HG03039 (cell line): ENCODE results near the gene BRF1.
A peak's percentile ranks its signal among the peaks of the same experiment; 100 is the strongest.

Experiments used
- ATAC-seq: cut with Tn5 transposase; IDR thresholded peaks from one replicate; pipeline ENCODE4 v1.9.1; 2021; ENCODE audit warnings: mild to moderate bottlenecking, moderate library complexity; ENCODE audit not compliant: unreplicated experiment

Gene BRF1

DNA sequence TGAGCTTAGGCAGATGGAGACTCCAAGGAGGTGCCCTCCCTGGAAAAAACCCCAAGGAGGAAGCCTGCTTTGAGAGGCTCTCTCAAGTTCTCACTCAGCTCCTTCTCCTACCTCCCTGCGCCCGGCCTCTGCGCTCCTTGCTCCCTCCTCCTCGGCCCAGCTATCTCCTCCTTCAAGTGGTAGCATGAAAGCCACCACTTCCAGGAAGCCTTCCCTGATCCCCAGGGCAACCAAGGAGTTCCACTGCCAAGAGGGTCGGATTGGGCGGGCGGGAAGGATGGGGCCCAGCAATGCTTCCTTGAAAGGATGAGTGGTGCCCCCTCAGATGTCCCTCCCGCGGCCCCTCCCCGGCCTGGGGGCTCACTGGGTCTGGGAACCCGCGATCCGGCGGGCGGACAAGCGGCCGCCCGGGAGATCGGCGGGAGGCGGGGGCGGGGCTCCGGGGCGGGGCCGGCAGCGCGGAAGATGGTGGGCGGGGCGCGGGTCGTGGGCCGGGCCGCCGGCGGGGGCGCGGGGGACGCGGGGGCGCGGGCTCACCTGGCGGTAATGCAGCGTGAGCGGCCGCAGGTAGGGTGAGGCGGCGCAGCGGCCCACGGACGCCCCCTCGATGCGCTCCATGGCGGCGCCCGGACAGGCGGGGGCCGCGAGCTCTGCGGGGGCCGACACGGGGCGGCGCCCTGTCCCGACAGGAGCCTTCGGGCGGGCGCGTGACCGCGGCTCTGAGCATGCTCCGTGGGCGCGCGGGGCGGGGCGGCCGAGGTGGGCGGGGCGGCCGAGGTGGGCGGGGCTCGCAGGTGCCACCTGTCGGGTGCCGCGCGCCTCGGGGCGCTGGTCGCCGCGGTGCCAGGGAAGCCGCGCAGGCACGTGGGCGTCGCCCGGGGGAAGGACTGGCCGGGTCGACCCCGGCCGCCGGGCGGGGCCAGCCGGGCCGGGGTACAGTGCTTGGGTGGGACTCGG, 119.9 kb downstream of the BRF1 start, which contains the start of gene NUDT14:
TSS of gene NUDT14 (minus strand) at position 721 of the 957 bp plus-strand sequence. CDS start at position 618, 103 bp downstream.
- peak; percentile 48 for ATAC-seq

DNA sequence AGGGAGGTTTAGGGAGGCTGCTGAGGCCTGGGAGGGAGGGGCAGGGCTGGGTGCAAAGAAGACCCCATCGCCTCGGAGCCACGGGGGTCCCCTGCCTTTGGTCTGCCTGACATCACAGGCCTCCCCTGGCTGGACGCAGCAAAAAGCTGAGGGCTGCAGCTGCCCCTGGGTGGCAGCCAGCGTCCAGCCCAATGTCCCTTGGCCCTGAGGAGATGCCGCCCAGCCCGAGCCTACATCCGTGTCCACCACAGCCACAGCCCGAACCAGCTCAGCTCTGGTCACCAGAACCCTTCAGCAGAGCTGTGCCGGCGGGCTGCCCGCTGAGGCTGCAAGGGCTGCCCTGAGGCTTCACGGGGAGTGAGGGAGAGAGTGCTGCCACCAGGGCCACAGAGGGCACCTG, 121.6 kb downstream of the BRF1 start:
- ATAC-seq: no peak

GRCh38 chr14:105178868-105179140, 122.0 kb downstream of the BRF1 start:
- no peak for ATAC-seq

- no peak for ATAC-seq
Observed at GRCh38 chr14:105178069-105178867, 122.5 kb downstream of the BRF1 start.

DNA sequence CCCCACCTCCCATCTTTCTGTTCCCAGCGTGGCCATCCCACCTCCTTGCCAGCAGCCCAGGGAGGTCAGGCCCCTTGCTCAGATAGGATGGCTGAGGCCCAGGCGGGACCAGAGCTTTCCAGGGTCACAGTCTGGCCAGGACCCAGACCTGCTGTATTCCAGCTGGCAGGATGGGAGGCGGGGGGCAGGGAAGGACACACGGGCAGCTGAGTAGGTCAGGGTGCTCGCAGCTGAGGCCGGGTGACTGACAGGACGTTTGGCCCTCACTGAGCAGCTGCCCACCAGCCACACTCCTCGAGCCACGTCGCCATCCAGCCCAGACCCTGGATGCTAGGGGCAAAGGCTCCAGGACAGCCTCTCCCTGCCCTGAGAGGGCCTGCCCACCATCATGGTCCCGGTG, 123.7 kb downstream of the BRF1 start:
- no peak for ATAC-seq

- no peak for ATAC-seq
Observed at GRCh38 chr14:105176513-105176912, 124.3 kb downstream of the BRF1 start.

- ATAC-seq: no peak
Observed at GRCh38 chr14:105173901-105174894, 126.6 kb downstream of the BRF1 start.

- ATAC-seq: no peak
Observed at GRCh38 chr14:105173145-105173544, 127.7 kb downstream of the BRF1 start.

DNA sequence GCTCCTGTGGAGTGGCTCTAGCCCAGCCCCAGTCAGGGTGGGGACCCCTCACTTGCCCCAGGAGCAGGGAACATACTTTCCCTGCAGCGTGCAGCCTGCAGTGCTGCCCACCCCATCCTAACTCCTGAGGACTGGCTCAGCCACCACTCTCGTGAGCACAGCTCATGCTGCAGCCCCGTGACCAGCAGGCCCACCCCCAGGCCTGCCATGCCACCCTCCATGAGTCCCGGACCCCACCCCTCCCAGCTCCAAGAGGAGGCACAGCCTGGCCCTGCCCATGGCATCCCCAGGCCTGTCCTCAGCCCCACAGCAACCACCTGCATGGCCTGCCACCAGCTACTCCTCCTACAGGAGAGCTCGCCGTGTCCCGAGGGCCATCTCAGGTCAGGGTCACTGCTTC, 128.3 kb downstream of the BRF1 start:
- no peak for ATAC-seq

DNA sequence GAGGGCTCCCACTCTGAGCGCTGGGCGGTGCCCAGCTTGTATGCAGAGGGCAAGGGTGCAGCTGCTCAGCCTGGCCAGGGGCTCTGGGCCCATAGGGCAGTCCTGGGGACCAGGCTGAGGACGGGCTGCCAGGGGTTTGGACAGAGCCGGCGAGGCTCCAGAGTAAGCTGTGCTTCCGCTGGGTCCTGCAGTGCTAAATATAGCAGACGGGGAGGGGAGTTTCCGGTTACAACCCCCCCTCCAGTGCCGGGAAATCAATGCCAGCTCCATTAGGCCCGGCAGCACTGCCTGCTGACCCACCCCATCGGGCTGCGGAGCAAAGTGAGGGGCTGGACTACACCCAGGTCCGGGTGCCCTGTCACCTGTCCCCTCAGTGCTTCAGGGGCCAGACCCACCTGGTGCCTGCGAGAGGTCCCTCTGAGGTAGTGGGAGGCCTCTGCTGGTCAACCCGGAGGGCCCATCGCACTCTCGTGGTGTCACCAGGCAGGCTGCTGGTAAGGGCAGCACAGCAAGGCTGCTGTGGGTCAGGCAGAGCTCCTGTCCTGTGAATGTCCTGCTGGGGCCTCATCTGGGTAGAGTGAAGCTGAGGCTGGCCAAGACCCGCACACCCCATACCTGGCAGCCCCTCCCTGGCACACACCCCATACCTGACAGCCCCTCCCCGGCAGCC, 129.7 kb downstream of the BRF1 start:
- no peak for ATAC-seq

GRCh38 chr14:105169776-105170655, 130.8 kb downstream of the BRF1 start:
- ATAC-seq: no peak

DNA sequence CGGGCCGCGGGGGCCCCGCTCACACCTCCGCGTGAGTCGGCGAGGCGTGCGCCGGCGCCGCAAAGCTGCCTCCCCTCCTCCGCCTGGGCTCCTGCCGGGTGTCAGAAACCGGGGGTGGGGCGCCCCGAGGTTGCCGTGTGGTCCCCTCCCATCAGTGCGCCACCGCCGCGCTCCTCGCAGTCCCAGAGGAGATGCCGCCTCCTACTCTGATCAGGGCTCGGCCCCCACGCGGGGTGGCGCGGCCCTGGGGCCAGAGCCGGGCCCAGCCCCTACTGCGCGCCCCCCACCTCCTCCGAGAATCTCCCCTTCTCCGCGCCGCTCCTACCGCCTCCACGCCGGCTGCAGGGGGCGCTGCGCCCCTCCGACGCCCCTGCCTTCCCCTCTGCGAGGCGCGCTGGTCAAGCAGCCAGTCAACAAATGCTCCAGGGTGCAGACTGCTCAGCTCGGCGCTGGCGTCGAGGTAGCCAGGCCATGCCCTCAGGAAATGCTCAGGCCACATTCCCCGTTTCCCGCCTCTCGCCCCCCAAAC, 131.8 kb downstream of the BRF1 start:
- no peak for ATAC-seq

- no peak for ATAC-seq
Observed at GRCh38 chr14:105168496-105168978, 132.3 kb downstream of the BRF1 start, which contains the start of gene JAG2. Gene JAG2, minus strand, starts transcription at chr14:105168776. Its CDS starts 356 bp downstream, at chr14:105168420.

DNA sequence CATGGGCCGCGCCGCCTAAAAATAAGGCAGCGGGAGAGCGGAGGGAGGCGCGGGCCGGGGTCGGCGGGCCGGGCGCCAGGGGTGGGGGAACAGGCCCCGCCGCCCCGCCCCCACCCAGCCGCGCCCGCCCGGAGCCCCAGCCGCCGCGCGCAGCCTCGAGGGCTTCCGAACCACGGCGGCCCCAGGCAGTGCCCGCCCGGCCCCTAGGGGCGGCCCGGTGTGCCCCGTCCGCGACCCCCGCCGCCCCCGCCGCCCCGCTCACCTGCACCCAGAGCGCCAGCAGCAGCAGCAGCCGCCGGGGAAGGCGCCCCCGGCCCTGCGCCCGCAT, 132.7 kb downstream of the BRF1 start:
- ATAC-seq: no peak

DNA sequence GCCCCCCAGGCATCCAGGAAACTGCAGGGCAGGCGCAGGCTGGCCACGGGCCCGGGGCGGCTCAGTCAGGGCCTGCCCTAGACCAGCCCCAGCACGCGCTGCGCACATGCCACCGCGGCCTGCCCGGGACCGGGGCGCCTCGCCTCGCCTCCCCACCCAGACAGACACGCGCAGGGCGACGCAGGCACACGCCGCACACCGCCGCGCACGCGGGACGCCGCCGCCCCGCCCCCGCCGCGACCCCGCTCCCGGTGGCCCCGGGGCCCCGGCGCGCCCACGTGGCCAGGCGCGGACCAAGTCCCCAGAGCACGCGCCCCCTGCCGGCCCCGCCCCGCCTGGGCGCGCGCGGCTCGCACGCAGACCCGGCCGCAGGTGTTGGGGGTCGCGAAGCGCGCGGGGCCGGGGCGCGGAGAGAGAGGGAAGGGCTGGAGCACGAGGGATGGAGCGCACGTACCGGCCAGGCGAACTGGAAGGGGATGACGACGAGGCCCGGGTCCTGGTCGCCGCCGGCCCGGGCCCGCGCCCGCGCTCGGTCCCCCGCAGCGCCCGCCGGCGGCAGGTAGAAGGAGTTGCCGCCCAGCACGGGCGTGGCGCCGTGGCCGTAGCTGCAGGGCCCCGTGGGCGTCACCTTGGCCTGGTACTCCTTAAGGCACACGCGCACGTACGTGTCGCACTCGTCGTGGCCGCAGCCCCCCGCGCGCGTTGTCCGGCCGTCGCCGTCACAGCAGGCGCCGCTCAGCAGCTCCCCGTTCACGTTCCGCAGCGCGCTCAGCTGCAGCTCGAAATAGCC, 133.3 kb downstream of the BRF1 start:
- no peak for ATAC-seq

DNA sequence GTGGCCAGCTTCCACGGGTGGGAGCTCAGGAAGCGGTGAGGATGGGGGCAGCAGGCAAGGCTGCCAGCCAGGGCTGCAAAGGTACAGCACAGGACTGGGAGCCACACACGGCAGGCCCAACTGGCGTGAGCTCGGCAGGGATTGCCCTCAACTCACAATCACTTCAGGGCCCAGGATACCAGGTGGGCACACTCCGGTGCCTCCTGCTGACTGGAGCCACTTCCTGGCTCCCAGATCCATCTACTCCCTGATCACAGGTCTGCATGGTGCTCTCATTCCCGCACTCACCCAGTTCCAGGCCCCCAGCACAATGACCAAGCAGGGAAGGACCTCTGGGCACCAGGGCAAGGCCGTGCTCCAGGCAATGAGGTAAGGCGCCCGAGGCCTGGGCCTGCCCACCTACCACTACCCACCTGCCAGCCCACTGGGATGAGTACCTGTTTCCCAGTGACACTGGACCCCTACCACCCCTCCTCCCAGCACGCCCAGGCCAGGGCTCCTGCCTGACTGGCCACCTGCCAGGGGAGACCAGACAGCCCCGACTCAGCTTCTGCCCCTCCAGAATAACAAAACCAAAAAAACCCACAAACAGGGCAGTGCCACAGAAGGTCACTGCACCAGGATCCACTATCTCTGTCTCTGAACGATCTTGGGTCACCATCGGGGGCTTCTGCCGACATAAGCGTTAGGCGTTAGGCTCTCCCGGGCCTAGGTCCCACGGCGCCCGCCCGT, 134.1 kb downstream of the BRF1 start:
- no peak for ATAC-seq

DNA sequence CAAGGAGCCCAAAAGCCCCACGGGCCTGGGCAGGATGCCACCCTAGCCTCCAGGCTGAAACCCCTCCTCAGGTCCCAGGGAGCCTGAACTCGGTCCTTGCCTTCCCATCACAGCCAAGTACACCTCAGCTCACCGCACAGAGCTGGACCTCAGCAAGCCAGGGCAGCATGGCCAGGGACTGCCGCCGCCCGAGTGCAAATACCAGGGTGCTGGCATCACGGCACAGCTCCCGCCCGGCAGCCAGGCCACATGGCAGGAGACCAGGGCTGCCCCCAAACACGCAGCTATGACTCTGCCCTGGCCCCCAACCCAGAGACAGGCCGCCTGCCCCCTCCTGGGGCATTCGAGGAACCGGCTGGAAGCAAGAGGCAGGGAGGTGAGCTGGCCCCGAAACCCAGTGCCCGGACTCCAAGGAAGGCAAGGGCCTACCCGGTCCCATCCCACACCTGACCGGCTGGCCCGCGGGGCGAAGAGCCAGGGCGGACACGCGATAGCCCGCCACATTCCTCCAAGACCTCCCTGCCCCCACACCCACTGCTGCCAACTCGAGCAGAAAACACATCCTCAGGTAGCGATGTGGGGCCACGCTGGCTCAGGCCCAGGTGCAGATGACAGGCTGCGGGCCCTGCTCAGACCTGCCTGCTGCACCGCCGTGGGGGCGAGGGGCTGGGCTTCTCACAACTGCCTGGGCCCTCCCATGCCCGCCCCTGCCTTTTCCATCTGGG, 134.9 kb downstream of the BRF1 start:
- no peak for ATAC-seq
